Astrocyte (in vitro differentiated cells and primary cell): ENCODE data around the gene ADCY2. TPM values are rescaled to one million over a fixed set of nuclear protein-coding genes. Genes with fewer than 3 reads are reported as not detected.

Experiments
- DNase-seq: peaks from one replicate; pipeline ENCODE4 v3.0.0-alpha.2; 2010; ENCODE audit warnings: low read depth
- FAIRE-seq: peaks from 2 replicates; lab custom pipeline; 2011; peaks lifted over from hg19 to GRCh38; lab: Jason Lieb, UNC
- H2AFZ ChIP-seq: 2 replicates; pipeline ENCODE4 v1.6.0; 2012; ENCODE audit warnings: low read depth, low read length, inconsistent platforms
- H3K27ac ChIP-seq: 2 replicates; pipeline ENCODE4 v1.5.1; 2011; ENCODE audit warnings: low read depth, low read length, inconsistent platforms
- H3K27me3 ChIP-seq: 2 replicates; pipeline ENCODE4 v1.6.0; 2011; ENCODE audit warnings: low read length, inconsistent platforms; ENCODE audit not compliant: insufficient read depth
- H3K36me3 ChIP-seq: 2 replicates; pipeline ENCODE4 v1.5.1; 2011; ENCODE audit warnings: low read length, inconsistent platforms; ENCODE audit not compliant: insufficient read depth
- H3K4me1 ChIP-seq: 2 replicates; pipeline ENCODE4 v1.5.1; 2011; ENCODE audit warnings: low read length, inconsistent platforms; ENCODE audit not compliant: insufficient read depth
- H3K4me2 ChIP-seq: 2 replicates; pipeline ENCODE4 v1.6.0; 2012; ENCODE audit warnings: low read length, inconsistent platforms
- H3K4me3 ChIP-seq: 2 replicates; pipeline ENCODE4 v1.5.1; 2011; ENCODE audit warnings: low read depth, mild to moderate bottlenecking, low read length, inconsistent platforms; ENCODE audit not compliant: insufficient read depth
- H3K79me2 ChIP-seq: 2 replicates; pipeline ENCODE4 v1.6.0; 2012; ENCODE audit warnings: mild to moderate bottlenecking, low read length, inconsistent platforms; ENCODE audit not compliant: insufficient read depth
- H3K9ac ChIP-seq: 2 replicates; pipeline ENCODE4 v1.6.0; 2012; ENCODE audit warnings: mild to moderate bottlenecking, low read length, inconsistent platforms
- H3K9me3 ChIP-seq: 2 replicates; pipeline ENCODE4 v1.5.1; 2012; ENCODE audit warnings: low read depth, mild to moderate bottlenecking, low read length, inconsistent platforms; ENCODE audit not compliant: insufficient read depth
- H4K20me1 ChIP-seq: 2 replicates; pipeline ENCODE4 v1.6.0; 2012; ENCODE audit warnings: low read length, inconsistent platforms; ENCODE audit not compliant: insufficient read depth
- H3K27ac Mint-ChIP-seq: one replicate; pipeline ENCODE4 v1.8.0; 2021; ENCODE audit warnings: mild to moderate bottlenecking, mixed read lengths; ENCODE audit not compliant: unreplicated experiment
- H3K27me3 Mint-ChIP-seq: one replicate; pipeline ENCODE4 v1.8.0; 2021; ENCODE audit warnings: low read depth, mixed read lengths; ENCODE audit not compliant: unreplicated experiment
- H3K36me3 Mint-ChIP-seq: one replicate; pipeline ENCODE4 v1.8.0; 2021; ENCODE audit warnings: low read depth, mixed read lengths; ENCODE audit not compliant: unreplicated experiment
- H3K4me1 Mint-ChIP-seq: one replicate; pipeline ENCODE4 v1.8.0; 2021; ENCODE audit warnings: low read depth, mixed read lengths; ENCODE audit not compliant: unreplicated experiment
- H3K4me3 Mint-ChIP-seq: one replicate; pipeline ENCODE4 v1.8.0; 2021; ENCODE audit warnings: mild to moderate bottlenecking, moderate library complexity, mixed read lengths; ENCODE audit not compliant: unreplicated experiment
- H3K9me3 Mint-ChIP-seq: one replicate; pipeline ENCODE4 v1.8.0; 2021; ENCODE audit warnings: mild to moderate bottlenecking, mixed read lengths; ENCODE audit not compliant: unreplicated experiment
- CTCF ChIP-seq: IDR thresholded peaks from 2 replicates; pipeline ENCODE4 v1.5.1; 2011; ENCODE audit warnings: low read depth, mild to moderate bottlenecking, inconsistent platforms, low read length, moderate library complexity; ENCODE audit not compliant: insufficient read depth
- EZH2 ChIP-seq: IDR thresholded peaks from 2 replicates; pipeline ENCODE4 v1.6.1; 2012; ENCODE audit warnings: mild to moderate bottlenecking, low read length, inconsistent platforms; ENCODE audit not compliant: insufficient read depth
- total RNA-seq: library from RNA; stranded (reverse); gene quantifications from 2 replicates; pipeline ENCODE4 v1.2.1, GENCODE V29; 2021

Gene ADCY2
- total RNA-seq, 1 donor from 2014 or later = 5.7 TPM

GRCh38 chr5:7576023-7576715 lies 180.2 kb downstream of the ADCY2 start:
- Histone ChIP-seq H3K36me3 (no peaks in the 10 kb centered on the region), H3K9ac (no peak overlapping the region), H3K79me2 (no peaks in the 10 kb centered on the region), H3K27ac (no peak overlapping the region), H3K4me1 (no peaks in the 10 kb centered on the region), H3K9me3 (no peaks in the 10 kb centered on the region), H3K27me3 (no peaks in the 10 kb centered on the region), H2AFZ (no peak overlapping the region), H3K4me3 (no peak overlapping the region), H3K4me2 (no peak overlapping the region), H4K20me1 (no peaks in the 10 kb centered on the region)
- no peaks in the 10 kb centered on the region for H3K9me3 Mint-ChIP-seq
- no peak for FAIRE-seq
- no peaks in the 10 kb centered on the region for H3K36me3 Mint-ChIP-seq
- H3K27me3 Mint-ChIP-seq = no peaks in the 10 kb centered on the region
- H3K27ac Mint-ChIP-seq = no peak overlapping the region
- TF ChIP-seq EZH2 = no peak
- no peak for TF ChIP-seq CTCF
- no peak for DNase-seq
- no peak overlapping the region for H3K4me3 Mint-ChIP-seq
- H3K4me1 Mint-ChIP-seq = peaks cover 12% of the 10 kb centered on the region

- Histone ChIP-seq H3K79me2 (no peaks in the 10 kb centered on the region), H4K20me1 (no peaks in the 10 kb centered on the region), H3K9ac (no peak overlapping the region), H3K4me2 (no peak overlapping the region), H3K9me3 (no peaks in the 10 kb centered on the region), H3K36me3 (no peaks in the 10 kb centered on the region), H3K27ac (no peak overlapping the region), H3K27me3 (no peaks in the 10 kb centered on the region), H3K4me3 (no peak overlapping the region), H2AFZ (no peak overlapping the region), H3K4me1 (no peaks in the 10 kb centered on the region)
- Mint-ChIP-seq H3K27me3 (no peaks in the 10 kb centered on the region), H3K36me3 (no peaks in the 10 kb centered on the region), H3K27ac (peak overlapping the region; percentile 48), H3K4me1 (peaks cover 12% of the 10 kb centered on the region), H3K4me3 (no peak overlapping the region), H3K9me3 (no peaks in the 10 kb centered on the region)
- DNase-seq = no peak
- TF ChIP-seq EZH2 (no peak), CTCF (no peak)
- no peak for FAIRE-seq
These were observed 181.4 kb downstream of the ADCY2 start for GRCh38 chr5:7577381-7577780.

- H3K4me1 Mint-ChIP-seq = peaks cover 12% of the 10 kb centered on the region
- H3K4me3 Mint-ChIP-seq = no peak overlapping the region
- no peaks in the 10 kb centered on the region for H3K9me3 ChIP-seq
These were observed 182.1 kb downstream of the ADCY2 start for GRCh38 chr5:7578071-7578470.

More at GRCh38 chr5:7578071-7578470, 182.1 kb downstream of the ADCY2 start:
- Histone ChIP-seq H3K27me3 (no peaks in the 10 kb centered on the region), H4K20me1 (no peaks in the 10 kb centered on the region), H3K9ac (no peak overlapping the region), H3K36me3 (no peaks in the 10 kb centered on the region), H2AFZ (no peak overlapping the region), H3K4me1 (no peaks in the 10 kb centered on the region), H3K4me3 (no peak overlapping the region), H3K4me2 (no peak overlapping the region), H3K79me2 (no peaks in the 10 kb centered on the region), H3K27ac (no peak overlapping the region)
- FAIRE-seq = no peak
- Mint-ChIP-seq H3K27me3 (no peaks in the 10 kb centered on the region), H3K9me3 (no peaks in the 10 kb centered on the region), H3K36me3 (no peaks in the 10 kb centered on the region), H3K27ac (no peak overlapping the region)
- no peak for DNase-seq
- no peak for TF ChIP-seq EZH2
- TF ChIP-seq CTCF = no peak
